ENCODE results near the gene LMBRD1.
"Not testable (repeated sequence)": the region's sequence is repeated elsewhere in the genome, so short reads cannot be mapped to it uniquely, and the experiment has no call there.

LMBRD1 gene

GRCh38 chr6:69796642-69797390 lies at the start of gene LMBRD1:
TSS of gene LMBRD1 (minus strand) at chr6:69797010. CDS start at chr6:69796881, 129 bp downstream.
- peak; percentile 90 for DNase-seq

- DNase-seq: no peak
These were observed 49.5 kb upstream of the LMBRD1 start for GRCh38 chr6:69846312-69846711.

- no peak for DNase-seq
These were observed 46.4 kb upstream of the LMBRD1 start for GRCh38 chr6:69843189-69843588.

GRCh38 chr6:69841862-69842261 lies 45.1 kb upstream of the LMBRD1 start:
- DNase-seq: no peak

DNA sequence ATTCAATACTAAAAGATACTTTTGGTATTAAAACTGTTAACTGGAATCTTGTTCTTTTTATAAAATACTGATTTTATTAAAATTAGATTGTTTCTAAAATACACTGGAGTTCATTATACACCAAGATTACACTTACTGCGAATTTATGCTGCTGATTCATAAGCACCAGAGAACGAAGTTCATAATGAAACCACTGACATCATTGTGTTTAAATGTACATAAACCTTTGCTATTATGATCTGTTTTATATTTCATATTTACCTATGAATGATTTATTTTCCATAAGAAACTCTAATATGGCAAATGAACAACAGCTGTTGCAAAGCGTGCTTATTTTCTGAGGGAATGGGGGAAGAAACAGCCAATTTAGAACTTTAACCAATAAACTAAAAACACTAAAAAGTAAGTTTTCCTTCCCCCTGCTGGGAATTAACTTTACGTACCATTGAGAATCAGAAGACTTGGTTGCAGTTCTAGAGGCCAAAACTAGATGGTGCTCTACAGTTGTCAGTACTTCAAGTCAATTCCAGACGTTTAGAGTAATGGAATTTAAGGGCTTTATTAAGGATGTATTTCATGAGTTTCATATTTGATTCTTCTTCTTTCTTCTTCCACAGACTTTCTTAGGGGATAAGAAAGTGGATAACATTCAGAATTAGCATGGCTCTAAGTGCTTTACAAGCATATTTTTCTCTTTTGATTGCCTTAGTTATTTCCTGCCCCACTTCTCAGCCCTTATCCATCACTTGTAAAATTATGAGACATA lies 38.8 kb upstream of the LMBRD1 start:
- DNase-seq: peak; percentile 45

DNA sequence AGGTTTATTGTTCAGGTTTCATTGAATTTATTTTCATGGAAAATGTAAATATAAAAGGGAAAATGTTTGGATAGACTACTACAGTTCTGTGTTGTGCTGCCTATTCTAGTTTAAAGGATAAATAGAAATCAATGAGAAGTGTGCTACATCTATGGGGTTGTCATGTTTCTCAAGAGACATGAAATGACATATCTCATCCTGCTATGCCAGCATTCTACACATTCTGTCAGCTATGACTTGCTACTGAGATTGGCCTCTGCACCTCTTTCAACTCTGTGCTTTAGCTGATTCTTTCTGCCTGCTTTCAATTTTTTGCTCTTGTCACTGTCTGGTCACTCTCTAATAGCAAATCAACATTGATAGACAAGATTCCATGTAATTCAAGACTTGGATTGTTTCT lies 35.7 kb upstream of the LMBRD1 start:
- no peak for DNase-seq

DNA sequence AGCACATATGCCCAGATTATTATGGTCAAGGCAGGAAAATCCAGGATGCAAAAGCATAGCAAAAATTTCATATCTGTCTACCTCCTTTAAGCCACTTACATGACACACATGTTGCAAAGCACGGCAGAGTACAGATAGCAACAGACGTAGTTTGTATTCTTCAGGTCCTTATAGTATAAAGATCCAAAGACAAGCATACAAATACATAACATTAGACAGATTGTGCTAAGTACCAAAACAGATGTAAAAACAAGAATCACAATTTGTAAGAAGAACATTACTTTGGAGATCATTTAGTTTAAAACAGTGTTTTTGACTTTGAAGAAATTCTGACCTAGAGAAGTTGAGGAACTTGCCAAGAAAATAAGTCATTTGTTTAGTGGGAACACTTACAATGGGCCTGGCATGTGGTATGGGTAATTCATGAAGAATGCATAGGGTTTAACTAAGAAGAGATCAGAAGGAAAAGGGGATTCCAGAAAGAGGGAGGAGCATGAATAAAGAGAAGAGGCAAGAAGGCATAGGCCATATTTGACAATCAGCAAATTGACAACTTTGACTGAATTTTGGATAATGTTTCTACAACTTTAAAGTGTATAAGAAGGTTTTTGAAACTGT lies 30.6 kb upstream of the LMBRD1 start:
- no peak for DNase-seq

GRCh38 chr6:69825904-69826303 lies 29.1 kb upstream of the LMBRD1 start:
- no peak for DNase-seq

DNA sequence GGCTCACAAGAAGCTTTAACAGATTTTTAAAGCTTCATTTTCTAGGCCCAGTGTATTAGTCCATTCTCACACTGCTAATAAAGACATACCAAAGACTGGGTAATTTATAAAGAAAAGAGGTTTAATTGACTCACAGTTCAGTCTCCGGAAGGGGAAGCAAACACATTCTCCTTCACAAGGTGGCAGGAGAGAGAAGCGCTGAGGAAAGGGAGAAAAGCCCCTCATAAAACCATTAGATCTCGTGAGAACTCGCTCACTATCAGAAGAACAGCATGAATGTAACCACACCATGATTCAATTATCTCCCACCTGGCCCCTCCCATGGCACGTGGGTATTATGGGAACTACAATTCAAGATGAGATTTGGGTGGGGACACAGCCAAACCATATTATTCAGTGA lies 27.5 kb upstream of the LMBRD1 start:
- DNase-seq: not testable (repeated sequence)

- DNase-seq: peak; percentile 61
These were observed 23.6 kb upstream of the LMBRD1 start for GRCh38 chr6:69820438-69820837.

GRCh38 chr6:69820018-69820417 lies 23.2 kb upstream of the LMBRD1 start:
- DNase-seq: no peak

DNA sequence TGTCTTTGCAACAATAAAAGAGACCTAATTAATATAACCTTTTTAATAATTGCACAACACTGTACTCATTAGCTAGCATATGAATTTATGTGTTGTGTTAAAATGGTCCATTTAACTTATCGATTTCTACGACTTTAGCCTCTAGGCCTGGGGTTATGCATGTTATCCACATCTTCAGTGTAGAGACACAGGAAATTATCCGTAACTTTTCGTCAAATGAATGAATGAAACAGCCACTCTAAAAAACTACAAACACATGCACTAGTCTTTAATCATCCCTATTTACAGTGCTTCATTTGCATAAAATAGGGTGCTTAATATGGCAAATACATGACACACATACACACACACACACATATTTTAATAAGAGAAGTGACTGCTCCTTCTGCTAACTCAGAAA lies 22.3 kb upstream of the LMBRD1 start:
- DNase-seq: no peak

DNA sequence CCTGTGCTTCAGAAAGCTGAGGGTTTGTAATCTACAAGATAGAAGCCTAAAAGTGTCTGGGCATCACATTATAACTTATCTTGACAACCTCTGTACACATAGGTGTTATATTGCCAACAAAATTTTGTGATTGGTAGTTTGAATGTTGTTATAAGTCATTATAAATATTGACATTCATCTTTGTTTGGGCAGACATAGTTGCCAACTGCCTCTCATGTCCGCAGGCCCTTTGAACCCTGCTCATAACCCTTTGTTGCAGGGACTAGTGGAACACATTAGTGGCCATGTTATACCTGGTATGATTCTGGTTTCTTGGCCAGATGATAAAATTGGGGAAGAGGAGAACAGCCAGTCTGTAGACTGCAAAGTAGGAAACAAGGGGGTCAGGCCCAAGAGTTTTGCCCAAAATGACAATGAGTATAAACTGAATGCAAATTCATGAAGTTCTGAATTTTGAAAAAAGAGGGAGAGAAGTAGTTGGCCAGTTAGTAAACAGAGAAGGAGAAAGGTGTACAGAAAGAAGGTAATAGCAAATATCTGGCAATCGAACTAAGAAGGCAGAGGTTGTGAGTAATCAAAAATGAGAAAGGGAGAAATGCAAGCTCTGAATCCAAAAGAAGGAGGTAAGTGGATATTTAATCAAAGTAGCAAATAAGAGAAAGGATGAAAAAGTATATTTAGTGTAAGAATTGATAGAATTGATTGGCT lies 21.6 kb upstream of the LMBRD1 start:
- no peak for DNase-seq

GRCh38 chr6:69817358-69817757 lies 20.5 kb upstream of the LMBRD1 start:
- no peak for DNase-seq

DNA sequence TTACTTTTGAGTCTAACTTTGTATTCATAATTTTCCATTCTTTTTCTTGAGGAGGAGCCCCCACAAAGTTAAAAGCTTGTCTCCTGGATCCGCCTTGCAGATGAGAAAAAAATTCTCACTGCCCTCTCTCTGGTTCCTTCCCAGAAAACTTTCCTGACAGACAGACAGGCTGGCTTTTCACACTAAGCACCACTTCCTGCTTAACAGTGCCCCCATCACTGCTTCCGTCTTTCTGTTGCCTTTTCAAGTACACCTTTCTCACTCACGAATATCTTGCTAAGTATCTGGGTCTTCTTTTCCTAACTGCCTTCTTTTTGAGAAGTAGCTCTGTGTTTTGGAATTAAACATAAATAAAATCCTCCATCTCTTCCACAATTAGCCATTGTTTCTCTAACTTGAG lies 19.8 kb upstream of the LMBRD1 start:
- DNase-seq: no peak

GRCh38 chr6:69816026-69816425 lies 19.2 kb upstream of the LMBRD1 start:
- DNase-seq: no peak

DNA sequence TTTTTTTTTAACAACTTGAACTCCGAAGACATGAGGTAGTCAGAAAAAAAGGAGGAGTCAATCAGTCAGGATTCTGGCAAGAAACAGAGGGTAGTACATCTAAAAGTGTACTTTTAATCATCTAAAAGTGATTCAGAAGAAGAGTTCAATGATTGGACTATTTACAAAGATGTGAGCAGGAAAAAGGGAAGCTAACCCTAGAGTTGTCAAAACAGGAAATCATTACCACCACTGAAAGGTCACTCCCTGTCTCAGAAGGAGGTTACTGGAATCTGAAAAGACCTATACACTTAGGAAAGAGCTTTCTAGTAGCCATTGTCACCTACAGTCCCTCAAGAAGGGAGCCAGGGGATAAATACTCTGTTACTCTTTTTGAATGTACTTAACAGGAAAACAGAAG lies 16.7 kb upstream of the LMBRD1 start:
- DNase-seq: no peak

GRCh38 chr6:69812746-69813427 lies 16.1 kb upstream of the LMBRD1 start:
- DNase-seq: no peak

DNA sequence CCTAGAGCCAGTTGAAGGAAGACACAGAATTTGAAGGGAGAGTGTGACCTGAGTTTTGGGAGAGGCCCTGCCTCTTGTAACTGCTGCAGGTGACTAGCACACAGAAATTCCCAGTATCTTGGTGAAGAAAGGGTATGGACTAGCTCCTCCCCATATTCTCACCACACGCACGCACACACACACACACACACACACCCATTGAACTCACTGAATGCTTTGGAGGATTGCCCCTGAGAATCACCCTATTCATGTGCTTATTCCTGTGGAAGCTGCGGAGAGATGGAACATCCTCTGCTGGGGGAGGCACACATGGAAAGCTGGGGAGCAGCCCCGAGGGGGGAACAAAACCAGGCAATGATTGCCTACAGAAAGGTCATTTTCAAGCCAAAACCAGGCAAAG lies 6.2 kb upstream of the LMBRD1 start:
- no peak for DNase-seq

- no peak for DNase-seq
These were observed 4.9 kb upstream of the LMBRD1 start for GRCh38 chr6:69801711-69802110.

- DNase-seq: no peak
These were observed 4.4 kb upstream of the LMBRD1 start for GRCh38 chr6:69801225-69801624.

DNA sequence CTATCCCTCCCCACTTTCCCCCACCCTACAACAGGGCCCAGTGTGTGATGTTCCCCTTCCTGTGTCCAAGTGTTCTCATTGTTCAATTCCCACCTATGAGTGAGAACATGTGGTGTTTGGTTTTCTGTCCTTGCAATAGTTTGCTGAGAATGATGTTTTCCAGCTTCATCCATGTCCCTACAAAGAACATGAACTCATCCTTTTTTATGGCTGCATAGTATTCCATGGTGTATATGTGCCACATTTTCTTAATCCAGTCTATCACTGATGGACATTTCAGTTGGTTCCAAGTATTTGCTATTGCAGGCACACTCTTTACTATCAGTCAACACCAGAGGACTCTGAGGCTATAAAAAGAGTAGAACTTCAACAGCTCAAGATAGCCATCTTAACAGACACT lies 2.0 kb upstream of the LMBRD1 start:
- DNase-seq: not testable (repeated sequence)

Measured in DMS 273 treated with DMSO at 0.1 percent for 48 hours (cell line).